Measurements from ENCODE around the gene ATXN2.
"Not testable (repeated sequence)": the region's sequence is repeated elsewhere in the genome, so short reads cannot be mapped to it uniquely, and the experiment has no call there.

ATXN2 gene

GRCh38 chr12:111606767-111607230 lies 7.7 kb upstream of the ATXN2 start:
- no peaks in the 10 kb centered on the region for H3K36me3 Mint-ChIP-seq (ENCODE audit: low read depth)
- no peaks in the 10 kb centered on the region for H3K4me1 Mint-ChIP-seq (ENCODE audit: low read depth)
- H3K27me3 Mint-ChIP-seq: no peaks in the 10 kb centered on the region
- no peak overlapping the region for H3K27ac Mint-ChIP-seq
- no peak overlapping the region for H3K4me3 Mint-ChIP-seq
- H3K9me3 Mint-ChIP-seq: no peaks in the 10 kb centered on the region

GRCh38 chr12:111605911-111606766 lies 7.0 kb upstream of the ATXN2 start:
- H3K4me3 Mint-ChIP-seq: no peak overlapping the region
- H3K27me3 Mint-ChIP-seq: no peaks in the 10 kb centered on the region
- H3K27ac Mint-ChIP-seq: no peak overlapping the region
- no peaks in the 10 kb centered on the region for H3K4me1 Mint-ChIP-seq (ENCODE audit: low read depth)
- no peaks in the 10 kb centered on the region for H3K36me3 Mint-ChIP-seq (ENCODE audit: low read depth)
- H3K9me3 Mint-ChIP-seq: no peaks in the 10 kb centered on the region

- H3K36me3 Mint-ChIP-seq (ENCODE audit: low read depth); H3K9me3 Mint-ChIP-seq; H3K27ac Mint-ChIP-seq; H3K27me3 Mint-ChIP-seq; H3K4me3 Mint-ChIP-seq; H3K4me1 Mint-ChIP-seq (ENCODE audit: low read depth): not testable (repeated sequence)
These were observed 3.7 kb upstream of the ATXN2 start for GRCh38 chr12:111602857-111603256.

- no peaks in the 10 kb centered on the region for H3K9me3 Mint-ChIP-seq
- no peaks in the 10 kb centered on the region for H3K27me3 Mint-ChIP-seq
- H3K4me3 Mint-ChIP-seq: no peak overlapping the region
- H3K36me3 Mint-ChIP-seq (ENCODE audit: low read depth): no peaks in the 10 kb centered on the region
- H3K4me1 Mint-ChIP-seq (ENCODE audit: low read depth): peaks cover 12% of the 10 kb centered on the region
- no peak overlapping the region for H3K27ac Mint-ChIP-seq
These were observed 3.2 kb upstream of the ATXN2 start for GRCh38 chr12:111602348-111602747.

- not testable (repeated sequence) for H3K27ac Mint-ChIP-seq; H3K36me3 Mint-ChIP-seq (ENCODE audit: low read depth); H3K4me3 Mint-ChIP-seq; H3K9me3 Mint-ChIP-seq; H3K27me3 Mint-ChIP-seq
- H3K4me1 Mint-ChIP-seq (ENCODE audit: low read depth): peaks cover 26% of the 10 kb centered on the region
These were observed 1.9 kb upstream of the ATXN2 start for GRCh38 chr12:111600986-111601385.

- H3K27me3 Mint-ChIP-seq: no peaks in the 10 kb centered on the region
These were observed 1.1 kb upstream of the ATXN2 start for GRCh38 chr12:111600205-111600642.

GRCh38 chr12:111599453-111600204 lies 514 bp upstream of the ATXN2 start:
- H3K27me3 Mint-ChIP-seq: no peaks in the 10 kb centered on the region
- H3K4me3 Mint-ChIP-seq: peak overlapping the region; percentile 87
- H3K9me3 Mint-ChIP-seq: no peaks in the 10 kb centered on the region
- H3K4me1 Mint-ChIP-seq (ENCODE audit: low read depth): peaks cover 40% of the 10 kb centered on the region
- no peaks in the 10 kb centered on the region for H3K36me3 Mint-ChIP-seq (ENCODE audit: low read depth)
- peak overlapping the region; percentile 87 for H3K27ac Mint-ChIP-seq

More at GRCh38 chr12:111600205-111600642, 1.1 kb upstream of the ATXN2 start:
- no peaks in the 10 kb centered on the region for H3K36me3 Mint-ChIP-seq (ENCODE audit: low read depth)
- peak overlapping the region; percentile 87 for H3K4me3 Mint-ChIP-seq
- H3K9me3 Mint-ChIP-seq: no peaks in the 10 kb centered on the region
- H3K4me1 Mint-ChIP-seq (ENCODE audit: low read depth): peaks cover 34% of the 10 kb centered on the region
- peak overlapping the region; percentile 87 for H3K27ac Mint-ChIP-seq

- H3K27me3 Mint-ChIP-seq: no peaks in the 10 kb centered on the region
- no peaks in the 10 kb centered on the region for H3K36me3 Mint-ChIP-seq (ENCODE audit: low read depth)
- H3K9me3 Mint-ChIP-seq: no peaks in the 10 kb centered on the region
- peaks cover 49% of the 10 kb centered on the region for H3K4me1 Mint-ChIP-seq (ENCODE audit: low read depth)
- H3K27ac Mint-ChIP-seq: peak overlapping the region; percentile 62
- H3K4me3 Mint-ChIP-seq: peak overlapping the region; percentile 91
These were observed 1.1 kb downstream of the ATXN2 start for GRCh38 chr12:111597831-111598636.

GRCh38 chr12:111596985-111597830 lies 1.9 kb downstream of the ATXN2 start:
- H3K4me1 Mint-ChIP-seq (ENCODE audit: low read depth): peaks cover 49% of the 10 kb centered on the region
- H3K27ac Mint-ChIP-seq: peak overlapping the region; percentile 62
- H3K36me3 Mint-ChIP-seq (ENCODE audit: low read depth): no peaks in the 10 kb centered on the region
- H3K4me3 Mint-ChIP-seq: peak overlapping the region; percentile 91
- H3K9me3 Mint-ChIP-seq: no peaks in the 10 kb centered on the region
- H3K27me3 Mint-ChIP-seq: no peaks in the 10 kb centered on the region

GRCh38 chr12:111595341-111595835 lies 3.7 kb downstream of the ATXN2 start:
- H3K4me3 Mint-ChIP-seq; H3K36me3 Mint-ChIP-seq (ENCODE audit: low read depth); H3K9me3 Mint-ChIP-seq; H3K27ac Mint-ChIP-seq; H3K27me3 Mint-ChIP-seq: not testable (repeated sequence)
- peaks cover 47% of the 10 kb centered on the region for H3K4me1 Mint-ChIP-seq (ENCODE audit: low read depth)

- not testable (repeated sequence) for H3K9me3 Mint-ChIP-seq; H3K27ac Mint-ChIP-seq; H3K27me3 Mint-ChIP-seq; H3K4me3 Mint-ChIP-seq; H3K36me3 Mint-ChIP-seq (ENCODE audit: low read depth)
- peaks cover 28% of the 10 kb centered on the region for H3K4me1 Mint-ChIP-seq (ENCODE audit: low read depth)
These were observed 7.6 kb downstream of the ATXN2 start for GRCh38 chr12:111591399-111592010.

- Mint-ChIP-seq H3K4me1 (ENCODE audit: low read depth) (peaks cover 22% of the 10 kb centered on the region), H3K36me3 (ENCODE audit: low read depth) (peaks cover 8% of the 10 kb centered on the region), H3K27me3 (no peaks in the 10 kb centered on the region), H3K4me3 (no peak overlapping the region), H3K9me3 (no peaks in the 10 kb centered on the region), H3K27ac (no peak overlapping the region)
These were observed 8.6 kb downstream of the ATXN2 start for GRCh38 chr12:111590552-111590951.

GRCh38 chr12:111589601-111590000 lies 9.5 kb downstream of the ATXN2 start:
- H3K9me3 Mint-ChIP-seq: no peaks in the 10 kb centered on the region
- H3K4me1 Mint-ChIP-seq (ENCODE audit: low read depth): peaks cover 13% of the 10 kb centered on the region
- no peaks in the 10 kb centered on the region for H3K27me3 Mint-ChIP-seq
- H3K27ac Mint-ChIP-seq: no peak overlapping the region
- H3K36me3 Mint-ChIP-seq (ENCODE audit: low read depth): peaks cover 8% of the 10 kb centered on the region
- no peak overlapping the region for H3K4me3 Mint-ChIP-seq

Measured in stimulated activated naive CD8-positive, alpha-beta T cell treated with anti-CD3 and anti-CD28 coated beads, Interleukin-15, Interleukin-2, amounts not matched to agents 100 ng/mL and 50 ng/mL, for 24 hours (primary cell).